Chondrocyte (in vitro differentiated cells): ENCODE results near the gene NEGR1. TPM values are rescaled to one million over a fixed set of nuclear protein-coding genes. Genes with fewer than 3 reads are reported as not detected.

ENCODE experiments used
- DNase-seq: peaks from one replicate; pipeline ENCODE4 v3.0.0; 2021; ENCODE audit warnings: mixed read lengths, low spot score
- H3K27ac Mint-ChIP-seq: one replicate; pipeline ENCODE4 v1.8.0; 2021; ENCODE audit warnings: mild to moderate bottlenecking, moderate library complexity, mixed read lengths; ENCODE audit not compliant: unreplicated experiment
- H3K27me3 Mint-ChIP-seq: 2 replicates; pipeline ENCODE4 v1.8.0; 2021; ENCODE audit warnings: low read depth, mixed read lengths
- H3K36me3 Mint-ChIP-seq: 2 replicates; pipeline ENCODE4 v1.8.0; 2021; ENCODE audit warnings: low read depth, mixed read lengths
- H3K4me1 Mint-ChIP-seq: 2 replicates; pipeline ENCODE4 v1.8.0; 2021; ENCODE audit warnings: low read depth, mild to moderate bottlenecking, mixed read lengths
- H3K4me3 Mint-ChIP-seq: one replicate; pipeline ENCODE4 v1.8.0; 2021; ENCODE audit warnings: mild to moderate bottlenecking, moderate library complexity, mixed read lengths; ENCODE audit not compliant: unreplicated experiment
- H3K9me3 Mint-ChIP-seq: 2 replicates; pipeline ENCODE4 v1.8.0; 2021; ENCODE audit warnings: low read depth, mixed read lengths
- CTCF ChIP-seq: fragments of 200-600 bp; sonication (generic); IDR thresholded peaks from 2 replicates; pipeline ENCODE4 v1.5.0; 2021; ENCODE audit warnings: antibody characterized with exemption, mild to moderate bottlenecking, moderate library complexity
- total RNA-seq: library from RNA; stranded (reverse); gene quantifications from 3 replicates; pipeline ENCODE4 v1.2.1, GENCODE V29; 2021

The NEGR1 gene
- total RNA-seq, 1 donor from 2014 or later = 7.7 TPM

DNA sequence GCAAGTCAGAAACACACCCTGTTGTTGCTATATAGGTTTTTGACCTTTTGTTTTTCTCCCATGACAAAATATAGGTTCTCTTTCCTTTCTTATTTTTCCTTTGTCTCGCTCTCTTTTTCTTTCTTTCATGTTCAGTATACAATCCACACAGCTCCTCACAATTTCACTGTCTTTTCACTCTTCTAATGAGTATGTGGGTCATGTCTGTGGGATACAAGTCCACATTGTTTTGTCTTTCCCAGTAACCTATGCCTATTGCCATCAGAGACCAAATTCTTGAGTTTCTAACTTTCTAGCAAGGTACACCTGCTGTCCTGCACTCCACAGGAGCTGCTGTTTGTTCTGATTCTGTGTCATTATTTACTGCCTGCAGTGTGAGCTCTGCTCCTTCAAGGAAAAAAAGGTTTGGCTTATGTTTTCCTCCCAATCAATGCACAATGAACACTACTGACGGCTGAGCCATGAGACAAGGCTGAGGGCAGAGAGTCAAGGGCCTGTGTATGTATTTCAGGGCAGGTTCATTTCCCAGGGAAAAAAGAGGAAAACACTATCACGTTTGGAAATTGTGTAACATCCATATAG is 453.8 kb downstream of the NEGR1 start:
- Mint-ChIP-seq H3K4me3 (no peak overlapping the region), H3K27me3 (no peaks in the 10 kb centered on the region), H3K36me3 (no peaks in the 10 kb centered on the region), H3K9me3 (no peaks in the 10 kb centered on the region), H3K4me1 (no peaks in the 10 kb centered on the region), H3K27ac (no peak overlapping the region)
- no peak for TF ChIP-seq CTCF
- no peak for DNase-seq

- no peaks in the 10 kb centered on the region for H3K36me3 Mint-ChIP-seq
- H3K27ac Mint-ChIP-seq = no peak overlapping the region
- no peaks in the 10 kb centered on the region for H3K4me1 Mint-ChIP-seq
- TF ChIP-seq CTCF = no peak
- no peak for DNase-seq
- H3K27me3 Mint-ChIP-seq = no peaks in the 10 kb centered on the region
- no peaks in the 10 kb centered on the region for H3K9me3 Mint-ChIP-seq
- H3K4me3 Mint-ChIP-seq = no peak overlapping the region
These were observed 458.5 kb downstream of the NEGR1 start for GRCh38 chr1:71823708-71824305.

DNA sequence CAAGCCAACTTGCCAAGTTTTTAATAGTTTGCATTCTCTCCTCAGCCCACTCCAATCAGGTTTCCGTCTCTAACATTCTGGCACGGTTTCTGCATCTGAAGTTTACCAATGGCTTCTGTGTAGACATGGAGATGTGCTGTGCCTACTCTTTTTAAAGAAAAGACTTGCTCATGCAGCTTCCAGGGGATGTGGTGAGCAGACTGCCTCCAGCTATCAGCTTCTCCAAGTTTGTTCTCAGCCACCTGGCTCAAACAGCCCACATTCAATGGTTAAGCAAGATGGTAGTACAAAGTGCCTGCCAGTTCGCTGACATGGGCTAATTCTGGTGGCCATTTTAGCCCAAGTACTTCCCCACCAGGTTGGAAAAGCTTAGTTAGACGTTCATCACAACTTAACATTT is 465.3 kb downstream of the NEGR1 start:
- no peaks in the 10 kb centered on the region for H3K9me3 Mint-ChIP-seq
- no peaks in the 10 kb centered on the region for H3K27me3 Mint-ChIP-seq
- no peaks in the 10 kb centered on the region for H3K4me1 Mint-ChIP-seq
- no peak overlapping the region for H3K4me3 Mint-ChIP-seq
- no peak overlapping the region for H3K27ac Mint-ChIP-seq
- no peaks in the 10 kb centered on the region for H3K36me3 Mint-ChIP-seq
- DNase-seq = no peak
- TF ChIP-seq CTCF = no peak

DNA sequence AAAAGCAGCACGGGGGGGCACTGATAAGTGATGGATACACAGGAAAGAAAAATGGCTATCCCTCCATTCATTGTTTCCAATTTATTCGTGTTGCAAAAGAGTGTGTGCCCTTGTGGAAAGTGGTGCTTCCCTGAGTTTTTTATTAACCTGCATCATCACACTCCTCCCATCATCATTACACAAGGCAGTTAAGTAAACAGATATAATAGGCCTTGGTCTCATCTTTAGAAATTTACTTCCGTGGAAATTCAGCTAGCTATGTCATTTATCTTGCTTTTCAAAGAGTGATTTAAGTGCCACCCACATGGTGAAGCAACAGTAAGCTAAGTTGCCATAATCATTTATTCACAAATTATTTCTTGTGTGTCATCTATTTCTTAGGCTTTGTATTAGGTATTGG is 473.3 kb downstream of the NEGR1 start:
- TF ChIP-seq CTCF = no peak
- Mint-ChIP-seq H3K4me1 (no peaks in the 10 kb centered on the region), H3K27me3 (no peaks in the 10 kb centered on the region), H3K4me3 (no peak overlapping the region), H3K36me3 (no peaks in the 10 kb centered on the region), H3K27ac (no peak overlapping the region), H3K9me3 (no peaks in the 10 kb centered on the region)
- no peak for DNase-seq

- H3K27me3 Mint-ChIP-seq = no peaks in the 10 kb centered on the region
- DNase-seq = no peak
- H3K27ac Mint-ChIP-seq = no peak overlapping the region
- no peak for TF ChIP-seq CTCF
- no peak overlapping the region for H3K4me3 Mint-ChIP-seq
- H3K36me3 Mint-ChIP-seq = no peaks in the 10 kb centered on the region
- H3K9me3 Mint-ChIP-seq = no peaks in the 10 kb centered on the region
- no peaks in the 10 kb centered on the region for H3K4me1 Mint-ChIP-seq
These were observed 478.2 kb downstream of the NEGR1 start for GRCh38 chr1:71804140-71804539.
